Liver (tissue), 9 donors: ENCODE data around the gene ANO4. TPM values are rescaled to one million over a fixed set of nuclear protein-coding genes. Genes with fewer than 3 reads are reported as not detected.

Experiments used
- DNase-seq: peaks from one replicate; pipeline ENCODE4 v3.0.0-alpha.2; 2017; ENCODE audit warnings: low spot score
- H3K27ac ChIP-seq, 2 donors: one replicate each; pipeline ENCODE4 v1.7.0; 2013; ENCODE audit warnings: inconsistent platforms in 2 of 2, low read length in 2 of 2, control low read depth in 1 of 2, low read depth in 1 of 2, mild to moderate bottlenecking in 1 of 2
- H3K27me3 ChIP-seq, 4 donors: one replicate each; pipeline versions ENCODE4 v1.6.1 to v1.7.0; 2013; ENCODE audit warnings: low read length in 3 of 4, inconsistent platforms in 1 of 4, mild to moderate bottlenecking in 1 of 4, moderate library complexity in 1 of 4; ENCODE audit not compliant: control insufficient read depth in 4 of 4, insufficient read depth in 4 of 4
- H3K36me3 ChIP-seq, 4 donors: one replicate each; pipeline versions ENCODE4 v1.6.1 to v1.7.0; 2013; ENCODE audit warnings: low read length in 3 of 4, mild to moderate bottlenecking in 3 of 4, low read depth in 1 of 4, moderate library complexity in 1 of 4; ENCODE audit not compliant: control insufficient read depth in 4 of 4, insufficient read depth in 3 of 4
- H3K4me1 ChIP-seq, 4 donors: one replicate each; pipeline versions ENCODE4 v1.6.1 to v1.7.0; 2013; ENCODE audit warnings: low read length in 3 of 4, mild to moderate bottlenecking in 3 of 4, moderate library complexity in 1 of 4; ENCODE audit not compliant: control insufficient read depth in 4 of 4, insufficient read depth in 4 of 4
- H3K4me3 ChIP-seq, 3 donors: one replicate each; pipeline versions ENCODE4 v1.6.1 to v1.7.0; 2013; ENCODE audit warnings: low read length in 3 of 3, control low read depth in 1 of 3, low read depth in 1 of 3, mild to moderate bottlenecking in 1 of 3
- H3K9ac ChIP-seq, 2 donors: one replicate each; pipeline ENCODE4 v1.7.0; 2013; ENCODE audit warnings: low read length in 2 of 2, mild to moderate bottlenecking in 2 of 2, moderate library complexity in 2 of 2, control low read depth in 1 of 2, low read depth in 1 of 2
- H3K9me3 ChIP-seq, 4 donors: one replicate each; pipeline versions ENCODE4 v1.6.1 to v1.7.0; 2013; ENCODE audit warnings: low read length in 3 of 4; ENCODE audit not compliant: control insufficient read depth in 4 of 4
- EGR1 ChIP-seq, 2 donors: IDR thresholded peaks; 2 replicates each; pipeline ENCODE4 v1.6.1; 2016 to 2018; ENCODE audit warnings: antibody characterized with exemption in 2 of 2, low read depth in 2 of 2
- FOXA1 ChIP-seq: IDR thresholded peaks from 2 replicates; pipeline ENCODE4 v1.6.1; 2016; ENCODE audit warnings: antibody characterized with exemption
- FOXA2 ChIP-seq: IDR thresholded peaks from 2 replicates; pipeline ENCODE4 v1.6.1; 2016; ENCODE audit warnings: antibody characterized with exemption
- GABPA ChIP-seq, 2 donors: IDR thresholded peaks in 1 of 2; conservative IDR thresholded peaks in 1 of 2; 2 replicates each; pipeline ENCODE4 v1.6.1; 2016; ENCODE audit warnings: antibody characterized with exemption in 2 of 2, mild to moderate bottlenecking in 1 of 2, moderate library complexity in 1 of 2
- HNF4A ChIP-seq, 2 donors: conservative IDR thresholded peaks; 2 replicates each; pipeline ENCODE4 v1.6.1; 2016; ENCODE audit warnings: antibody characterized with exemption in 2 of 2, mild to moderate bottlenecking in 2 of 2
- HNF4G ChIP-seq: IDR thresholded peaks from 2 replicates; pipeline ENCODE4 v1.6.1; 2016; ENCODE audit warnings: antibody characterized with exemption
- JUND ChIP-seq, 2 donors: IDR thresholded peaks; 2 replicates each; pipeline ENCODE4 v1.6.1; 2016; ENCODE audit warnings: antibody characterized with exemption in 2 of 2
- NR2F2 ChIP-seq: IDR thresholded peaks from 2 replicates; pipeline ENCODE4 v1.6.1; 2016; ENCODE audit warnings: antibody characterized with exemption
- RAD21 ChIP-seq, 2 donors: IDR thresholded peaks; 2 replicates each; pipeline ENCODE4 v1.6.1; 2016; ENCODE audit warnings: antibody characterized with exemption in 2 of 2, mild to moderate bottlenecking in 2 of 2
- RXRA ChIP-seq, 2 donors: IDR thresholded peaks; 2 replicates each; pipeline ENCODE4 v1.6.1; 2017 to 2018; ENCODE audit warnings: antibody characterized with exemption in 2 of 2, mild to moderate bottlenecking in 1 of 2
- SP1 ChIP-seq: IDR thresholded peaks from 2 replicates; pipeline ENCODE4 v1.6.1; 2018; ENCODE audit warnings: antibody characterized with exemption, mild to moderate bottlenecking
- TAF1 ChIP-seq: conservative IDR thresholded peaks from 2 replicates; pipeline ENCODE4 v1.6.1; 2016; ENCODE audit warnings: antibody characterized with exemption, mild to moderate bottlenecking
- YY1 ChIP-seq: IDR thresholded peaks from 2 replicates; pipeline ENCODE4 v1.6.1; 2016; ENCODE audit warnings: antibody characterized with exemption, mild to moderate bottlenecking
- WGBS: extraction: QIAGEN DNeasy Blood & Tissue Kit; methylation state at CpG from one replicate; pipeline ENCODE4 v1.1.7; 2013; 5-methylcytosine and 5-hydroxymethylcytosine counted together
- polyA plus RNA-seq, 2 donors: library from polyadenylated mRNA; stranded (reverse) in 1 of 2; unstranded in 1 of 2; fragments of 200-250 nt in 1 of 2; fragments of >200 nt in 1 of 2; fragmentation: Nextera tagmentation in 1 of 2; extraction: Ambion mirVana in 1 of 2; gene quantifications; one replicate each; pipeline versions ENCODE4 v1.2.1 to v1.2.3, GENCODE V29; 2013 to 2015
- total RNA-seq, 2 donors: library from RNA; depleted of rRNA; stranded (reverse); fragments of >200 nt; gene quantifications; one replicate each; pipeline ENCODE4 v1.2.3, GENCODE V29; 2014
- TF ChIP-seq, protein P1 (sequence below): IDR thresholded peaks from 2 replicates; pipeline ENCODE4 v1.6.1; 2016; ENCODE audit warnings: antibody characterized with exemption
- TF ChIP-seq, protein P2 (sequence below): fragments of 150-350 bp; IDR thresholded peaks from 2 replicates; pipeline ENCODE4 v1.5.1; 2017; ENCODE audit warnings: improper control_type of control experiment, low read depth, low read length; ENCODE audit not compliant: missing input control
- TF ChIP-seq, protein P3 (sequence below): IDR thresholded peaks from 2 replicates; pipeline ENCODE4 v1.6.1; 2016; ENCODE audit warnings: antibody characterized with exemption, mild to moderate bottlenecking
- TF ChIP-seq, protein P4 (sequence below): IDR thresholded peaks from 2 replicates; pipeline ENCODE4 v1.6.1; 2016; ENCODE audit warnings: antibody characterized with exemption
- TF ChIP-seq, protein P5 (sequence below): IDR thresholded peaks from 2 replicates; pipeline ENCODE4 v1.6.1; 2016; ENCODE audit warnings: antibody characterized with exemption
- donor health status: healthy.
- donor health status: healthy.
- donor health status: healthy.
- donor health status: healthy.
- donor health status: healthy.

The ANO4 gene
- total and polyA plus RNA-seq, 4 donors: 0.08 to 2.2 (median 0.17) TPM; not detected in 1

DNA sequence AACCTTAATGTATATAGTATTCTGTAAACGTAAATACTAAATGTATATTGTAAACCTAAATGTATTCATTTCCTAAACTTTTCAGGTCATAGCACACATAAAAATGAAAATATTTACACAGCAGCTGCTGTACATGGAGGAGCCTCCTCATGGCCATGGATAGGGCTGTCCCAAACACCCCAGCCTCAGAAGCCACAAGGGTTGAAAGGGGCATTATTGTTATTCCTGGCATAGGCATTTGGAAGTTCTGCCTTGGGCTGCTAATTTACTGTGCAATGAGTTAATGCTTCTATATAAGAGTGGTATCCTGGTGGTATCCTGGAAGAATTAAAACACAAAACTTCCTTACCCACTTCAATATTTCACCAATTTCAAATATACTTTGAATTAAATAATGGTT lies 256.1 kb downstream of the ANO4 start:
- no peak overlapping the region for H3K9ac ChIP-seq
- TF ChIP-seq, protein P1, sequence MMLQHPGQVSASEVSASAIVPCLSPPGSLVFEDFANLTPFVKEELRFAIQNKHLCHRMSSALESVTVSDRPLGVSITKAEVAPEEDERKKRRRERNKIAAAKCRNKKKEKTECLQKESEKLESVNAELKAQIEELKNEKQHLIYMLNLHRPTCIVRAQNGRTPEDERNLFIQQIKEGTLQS: no peak
- TF ChIP-seq TAF1 (no peak), FOXA2 (no peak), EGR1 (IDR thresholded peaks at IDR 0.05; ENCODE audit: low read depth in 2 of 2) (no peak), YY1 (no peak), GABPA (IDR thresholded peaks at IDR 0.05 in 1 of 2, conservative IDR thresholded peaks at IDR 0.05 in 1 of 2) (no peak), SP1 (no peak), HNF4A (conservative IDR thresholded peaks at IDR 0.05) (no peak), FOXA1 (no peak), RXRA (IDR thresholded peaks at IDR 0.05) (no peak), JUND (IDR thresholded peaks at IDR 0.05) (no peak), NR2F2 (no peak), HNF4G (no peak), RAD21 (IDR thresholded peaks at IDR 0.05) (no peak)
- TF ChIP-seq, protein P2, sequence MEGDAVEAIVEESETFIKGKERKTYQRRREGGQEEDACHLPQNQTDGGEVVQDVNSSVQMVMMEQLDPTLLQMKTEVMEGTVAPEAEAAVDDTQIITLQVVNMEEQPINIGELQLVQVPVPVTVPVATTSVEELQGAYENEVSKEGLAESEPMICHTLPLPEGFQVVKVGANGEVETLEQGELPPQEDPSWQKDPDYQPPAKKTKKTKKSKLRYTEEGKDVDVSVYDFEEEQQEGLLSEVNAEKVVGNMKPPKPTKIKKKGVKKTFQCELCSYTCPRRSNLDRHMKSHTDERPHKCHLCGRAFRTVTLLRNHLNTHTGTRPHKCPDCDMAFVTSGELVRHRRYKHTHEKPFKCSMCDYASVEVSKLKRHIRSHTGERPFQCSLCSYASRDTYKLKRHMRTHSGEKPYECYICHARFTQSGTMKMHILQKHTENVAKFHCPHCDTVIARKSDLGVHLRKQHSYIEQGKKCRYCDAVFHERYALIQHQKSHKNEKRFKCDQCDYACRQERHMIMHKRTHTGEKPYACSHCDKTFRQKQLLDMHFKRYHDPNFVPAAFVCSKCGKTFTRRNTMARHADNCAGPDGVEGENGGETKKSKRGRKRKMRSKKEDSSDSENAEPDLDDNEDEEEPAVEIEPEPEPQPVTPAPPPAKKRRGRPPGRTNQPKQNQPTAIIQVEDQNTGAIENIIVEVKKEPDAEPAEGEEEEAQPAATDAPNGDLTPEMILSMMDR: no peak
- TF ChIP-seq, protein P3, sequence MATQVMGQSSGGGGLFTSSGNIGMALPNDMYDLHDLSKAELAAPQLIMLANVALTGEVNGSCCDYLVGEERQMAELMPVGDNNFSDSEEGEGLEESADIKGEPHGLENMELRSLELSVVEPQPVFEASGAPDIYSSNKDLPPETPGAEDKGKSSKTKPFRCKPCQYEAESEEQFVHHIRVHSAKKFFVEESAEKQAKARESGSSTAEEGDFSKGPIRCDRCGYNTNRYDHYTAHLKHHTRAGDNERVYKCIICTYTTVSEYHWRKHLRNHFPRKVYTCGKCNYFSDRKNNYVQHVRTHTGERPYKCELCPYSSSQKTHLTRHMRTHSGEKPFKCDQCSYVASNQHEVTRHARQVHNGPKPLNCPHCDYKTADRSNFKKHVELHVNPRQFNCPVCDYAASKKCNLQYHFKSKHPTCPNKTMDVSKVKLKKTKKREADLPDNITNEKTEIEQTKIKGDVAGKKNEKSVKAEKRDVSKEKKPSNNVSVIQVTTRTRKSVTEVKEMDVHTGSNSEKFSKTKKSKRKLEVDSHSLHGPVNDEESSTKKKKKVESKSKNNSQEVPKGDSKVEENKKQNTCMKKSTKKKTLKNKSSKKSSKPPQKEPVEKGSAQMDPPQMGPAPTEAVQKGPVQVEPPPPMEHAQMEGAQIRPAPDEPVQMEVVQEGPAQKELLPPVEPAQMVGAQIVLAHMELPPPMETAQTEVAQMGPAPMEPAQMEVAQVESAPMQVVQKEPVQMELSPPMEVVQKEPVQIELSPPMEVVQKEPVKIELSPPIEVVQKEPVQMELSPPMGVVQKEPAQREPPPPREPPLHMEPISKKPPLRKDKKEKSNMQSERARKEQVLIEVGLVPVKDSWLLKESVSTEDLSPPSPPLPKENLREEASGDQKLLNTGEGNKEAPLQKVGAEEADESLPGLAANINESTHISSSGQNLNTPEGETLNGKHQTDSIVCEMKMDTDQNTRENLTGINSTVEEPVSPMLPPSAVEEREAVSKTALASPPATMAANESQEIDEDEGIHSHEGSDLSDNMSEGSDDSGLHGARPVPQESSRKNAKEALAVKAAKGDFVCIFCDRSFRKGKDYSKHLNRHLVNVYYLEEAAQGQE: no peak
- TF ChIP-seq, protein P4, sequence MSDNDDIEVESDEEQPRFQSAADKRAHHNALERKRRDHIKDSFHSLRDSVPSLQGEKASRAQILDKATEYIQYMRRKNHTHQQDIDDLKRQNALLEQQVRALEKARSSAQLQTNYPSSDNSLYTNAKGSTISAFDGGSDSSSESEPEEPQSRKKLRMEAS: no peak
- TF ChIP-seq, protein P5, sequence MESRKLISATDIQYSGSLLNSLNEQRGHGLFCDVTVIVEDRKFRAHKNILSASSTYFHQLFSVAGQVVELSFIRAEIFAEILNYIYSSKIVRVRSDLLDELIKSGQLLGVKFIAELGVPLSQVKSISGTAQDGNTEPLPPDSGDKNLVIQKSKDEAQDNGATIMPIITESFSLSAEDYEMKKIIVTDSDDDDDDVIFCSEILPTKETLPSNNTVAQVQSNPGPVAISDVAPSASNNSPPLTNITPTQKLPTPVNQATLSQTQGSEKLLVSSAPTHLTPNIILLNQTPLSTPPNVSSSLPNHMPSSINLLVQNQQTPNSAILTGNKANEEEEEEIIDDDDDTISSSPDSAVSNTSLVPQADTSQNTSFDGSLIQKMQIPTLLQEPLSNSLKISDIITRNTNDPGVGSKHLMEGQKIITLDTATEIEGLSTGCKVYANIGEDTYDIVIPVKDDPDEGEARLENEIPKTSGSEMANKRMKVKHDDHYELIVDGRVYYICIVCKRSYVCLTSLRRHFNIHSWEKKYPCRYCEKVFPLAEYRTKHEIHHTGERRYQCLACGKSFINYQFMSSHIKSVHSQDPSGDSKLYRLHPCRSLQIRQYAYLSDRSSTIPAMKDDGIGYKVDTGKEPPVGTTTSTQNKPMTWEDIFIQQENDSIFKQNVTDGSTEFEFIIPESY: no peak
- no peaks in the 10 kb centered on the region for H3K4me1 ChIP-seq
- H3K4me3 ChIP-seq: no peak overlapping the region
- no peak for DNase-seq
- WGBS: 3% methylated on average over 1 of the region's 1 CpG
- no peaks in the 10 kb centered on the region for H3K9me3 ChIP-seq
- no peaks in the 10 kb centered on the region for H3K36me3 ChIP-seq
- no peak overlapping the region for H3K27ac ChIP-seq
- H3K27me3 ChIP-seq: no peaks in the 10 kb centered on the region

DNA sequence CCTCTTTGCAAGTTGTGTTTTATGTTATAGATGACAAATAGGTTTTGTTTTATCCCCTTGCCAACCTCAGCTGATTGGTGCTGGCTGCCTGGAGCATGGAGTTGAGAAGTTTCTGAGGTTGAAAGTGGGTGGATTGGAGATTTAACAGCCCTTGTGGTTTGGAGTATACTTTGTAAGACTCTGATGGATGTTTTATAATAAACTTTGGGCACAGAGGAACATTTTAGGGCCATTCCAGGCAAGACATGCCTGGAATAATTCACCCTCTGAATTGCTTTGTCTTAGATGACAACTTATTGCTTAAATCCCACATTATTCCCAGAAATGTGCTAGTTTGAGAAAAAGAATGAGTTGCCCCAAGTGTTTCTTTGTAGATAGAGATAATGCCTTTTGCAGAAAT lies 256.6 kb downstream of the ANO4 start:
- Histone ChIP-seq H3K9me3 (no peaks in the 10 kb centered on the region), H3K36me3 (no peaks in the 10 kb centered on the region), H3K4me3 (no peak overlapping the region), H3K27ac (no peak overlapping the region), H3K9ac (no peak overlapping the region), H3K27me3 (no peaks in the 10 kb centered on the region), H3K4me1 (no peaks in the 10 kb centered on the region)
- DNase-seq: no peak
- TF ChIP-seq SP1: no peak
- TF ChIP-seq, protein P5: no peak
- TF ChIP-seq, protein P4: no peak
- no peak for TF ChIP-seq HNF4A (conservative IDR thresholded peaks at IDR 0.05)
- no peak for TF ChIP-seq GABPA (IDR thresholded peaks at IDR 0.05 in 1 of 2, conservative IDR thresholded peaks at IDR 0.05 in 1 of 2)
- no peak for TF ChIP-seq FOXA1
- no peak for TF ChIP-seq RAD21 (IDR thresholded peaks at IDR 0.05)
- TF ChIP-seq HNF4G: no peak
- no peak for TF ChIP-seq FOXA2
- TF ChIP-seq, protein P1: no peak
- no peak for TF ChIP-seq NR2F2
